ENCODE results near the gene SIRT3.
A peak's percentile ranks its signal among the peaks of the same experiment; 100 is the strongest.
"Not testable (repeated sequence)": the region's sequence is repeated elsewhere in the genome, so short reads cannot be mapped to it uniquely, and the experiment has no call there.

Gene SIRT3

GRCh38 chr11:238346-238745 is 2.2 kb upstream of the SIRT3 start:
- DNase-seq, result not testable (repeated sequence)

GRCh38 chr11:236774-237767 is 929 bp upstream of the SIRT3 start, which contains the start of gene PSMD13:
Gene PSMD13 (plus strand): TSS chr11:236976. CDS start chr11:237050, 74 bp downstream.
- peak; percentile 78 for DNase-seq

- DNase-seq, result no peak
Observed at GRCh38 chr11:235609-235996, 539 bp downstream of the SIRT3 start.

GRCh38 chr11:235180-235579 is 962 bp downstream of the SIRT3 start:
- no peak for DNase-seq

- no peak for DNase-seq
Observed at GRCh38 chr11:232783-233565, 3.2 kb downstream of the SIRT3 start.

DNA sequence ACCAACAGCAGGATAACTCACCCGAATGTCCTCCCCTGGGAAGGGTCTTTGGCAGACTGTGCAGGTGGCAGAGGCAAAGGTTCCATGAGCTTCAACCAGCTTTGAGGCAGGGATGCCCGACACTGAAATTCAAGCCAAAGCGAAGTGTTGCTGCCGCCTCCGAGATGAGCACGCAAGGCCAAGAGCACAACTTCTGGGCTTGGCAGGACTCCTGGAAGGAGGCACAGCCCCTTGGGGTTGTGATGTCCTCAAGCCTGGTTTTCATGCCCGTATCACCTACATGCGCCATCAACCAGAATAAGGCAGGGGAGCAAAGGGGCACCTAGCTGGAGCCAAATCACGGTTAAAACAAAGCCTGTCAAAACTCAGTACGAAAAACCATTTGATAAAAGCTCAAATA is 5.7 kb downstream of the SIRT3 start:
- no peak for DNase-seq

DNA sequence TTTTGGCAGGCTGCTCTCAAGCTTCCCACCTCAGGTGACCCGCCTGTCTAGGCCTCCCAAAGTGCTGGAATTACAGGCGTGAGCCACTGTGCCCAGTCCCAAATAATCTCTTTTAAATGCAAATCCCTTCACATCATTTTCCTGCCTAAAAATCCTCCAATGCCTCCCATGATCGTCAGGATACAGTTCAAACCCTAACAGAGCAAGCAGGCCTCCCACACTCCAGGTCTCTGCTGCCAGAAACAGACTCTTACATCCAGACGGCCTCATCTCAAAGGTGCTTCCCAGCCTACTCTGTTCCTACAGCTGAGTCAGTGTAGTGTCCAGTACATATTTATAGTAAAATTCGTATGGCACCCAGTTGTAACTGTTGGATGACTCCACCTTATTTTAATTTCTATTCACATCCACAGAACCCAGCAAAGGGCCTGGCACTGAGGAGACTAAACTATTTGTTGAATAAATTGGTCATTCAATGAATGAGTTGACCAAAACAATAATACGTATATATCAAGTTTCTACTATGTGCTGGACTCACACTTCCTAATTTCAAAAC is 8.2 kb downstream of the SIRT3 start:
- no peak for DNase-seq

- DNase-seq, result no peak
Observed at GRCh38 chr11:225734-226453, 10.2 kb downstream of the SIRT3 start.

DNA sequence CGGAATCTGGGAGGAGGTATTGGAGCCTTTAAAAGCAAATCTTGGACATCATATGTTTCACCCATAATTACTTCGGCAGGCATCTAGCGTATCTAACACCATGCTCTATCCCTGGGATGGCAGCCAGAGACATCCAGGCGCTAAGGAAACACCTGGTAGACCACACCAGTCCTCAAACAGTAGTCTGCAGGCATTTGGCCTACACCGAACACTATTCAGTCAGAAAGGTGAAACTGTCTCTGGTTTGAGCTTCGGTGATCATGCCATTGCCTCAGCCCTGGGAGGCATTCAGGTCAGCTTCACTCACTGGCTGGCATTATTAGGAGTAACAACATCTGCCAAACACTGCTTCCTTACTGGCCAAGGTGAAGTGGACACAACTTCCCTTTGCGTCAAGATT is 11.7 kb downstream of the SIRT3 start:
- no peak for DNase-seq

DNA sequence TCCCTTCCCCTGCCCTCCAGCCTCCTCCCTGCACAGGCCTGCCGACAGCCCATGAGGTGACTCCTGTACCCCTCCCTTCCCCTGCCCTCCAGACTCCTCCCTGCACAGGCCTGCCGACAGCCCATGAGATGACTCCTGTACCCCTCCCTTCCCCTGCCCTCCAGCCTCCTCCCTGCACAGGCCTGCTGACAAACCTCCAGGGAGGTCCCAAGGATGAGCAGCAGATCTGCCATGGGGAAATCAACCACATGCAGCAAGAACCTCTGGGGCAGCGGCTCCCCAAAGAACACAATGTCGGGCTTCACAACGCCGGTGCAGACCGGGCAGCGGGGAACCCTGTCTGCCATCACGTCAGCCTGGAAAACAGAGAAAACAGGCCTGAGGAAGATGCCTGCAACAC is 12.3 kb downstream of the SIRT3 start:
- no peak for DNase-seq

- DNase-seq, result no peak
Observed at GRCh38 chr11:223026-223789, 12.9 kb downstream of the SIRT3 start.

GRCh38 chr11:221998-222789 is 13.9 kb downstream of the SIRT3 start:
- no peak for DNase-seq

- DNase-seq, result no peak
Observed at GRCh38 chr11:221539-221938, 14.6 kb downstream of the SIRT3 start.

GRCh38 chr11:220641-221215 is 15.4 kb downstream of the SIRT3 start:
- not testable (repeated sequence) for DNase-seq

DNA sequence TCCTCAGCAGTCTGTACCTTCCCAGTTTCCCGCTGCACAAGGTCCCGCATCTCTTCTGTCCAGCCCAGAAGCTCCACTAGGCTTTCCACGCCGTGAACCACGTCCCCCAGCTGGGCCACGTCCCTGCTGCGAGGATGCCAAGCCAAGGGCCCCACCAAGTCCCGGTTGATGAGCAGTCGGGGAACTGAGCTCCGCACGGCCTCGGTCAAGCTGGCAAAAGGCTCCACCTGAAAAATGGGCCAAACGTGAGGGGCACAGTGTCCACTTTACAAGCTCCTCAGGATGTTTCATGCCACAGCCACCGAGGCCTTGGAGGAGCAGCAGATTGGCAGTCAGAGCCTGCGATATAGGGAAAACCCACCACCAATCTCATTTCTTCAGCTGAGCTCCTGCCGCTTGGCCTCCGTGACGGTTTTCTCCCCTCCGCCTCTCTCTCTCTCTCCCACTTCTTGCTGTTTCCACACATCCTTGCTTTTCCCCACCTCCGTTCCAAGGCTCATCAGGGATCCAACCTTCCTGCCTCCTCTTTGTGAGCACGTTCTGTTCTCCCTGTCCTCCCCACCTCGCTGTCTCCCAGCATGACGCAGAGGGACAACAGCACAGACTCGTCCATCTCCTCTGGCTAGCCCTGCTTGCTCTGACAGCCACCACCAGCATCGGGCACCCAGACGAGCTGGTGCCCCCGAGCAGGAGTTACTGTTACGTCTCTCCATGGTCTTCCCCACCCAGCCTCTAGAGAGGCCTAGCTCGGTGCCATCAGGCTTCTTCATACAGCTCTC is 17.1 kb downstream of the SIRT3 start:
- no peak for DNase-seq

DNA sequence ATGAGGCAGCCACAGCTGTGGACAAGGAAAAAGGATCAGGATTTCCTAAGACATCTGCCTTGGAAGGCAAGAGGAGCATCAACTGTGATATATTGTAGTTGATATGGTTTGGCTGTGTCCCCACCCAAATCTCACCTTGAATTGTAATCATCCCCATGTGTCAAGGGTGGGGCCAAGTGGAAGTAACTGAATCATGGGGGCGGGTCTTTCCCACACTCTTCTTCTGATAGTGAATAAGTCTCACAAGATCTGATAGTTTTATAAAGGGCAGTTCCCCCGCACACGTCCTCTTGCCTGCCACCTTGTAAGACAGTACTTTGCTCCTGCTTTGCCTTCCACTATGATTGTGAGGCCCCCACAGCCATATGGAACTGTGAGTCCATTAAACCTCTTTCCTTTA is 18.4 kb downstream of the SIRT3 start:
- no peak for DNase-seq

- DNase-seq, result peak; percentile 69
Observed at GRCh38 chr11:216081-216974, 19.8 kb downstream of the SIRT3 start.

GRCh38 chr11:215581-216037 is 20.5 kb downstream of the SIRT3 start:
- DNase-seq, result no peak

GRCh38 chr11:214083-214482 is 22.1 kb downstream of the SIRT3 start:
- no peak for DNase-seq
